ENCODE measurements around the gene TJP2.

Gene TJP2

DNA sequence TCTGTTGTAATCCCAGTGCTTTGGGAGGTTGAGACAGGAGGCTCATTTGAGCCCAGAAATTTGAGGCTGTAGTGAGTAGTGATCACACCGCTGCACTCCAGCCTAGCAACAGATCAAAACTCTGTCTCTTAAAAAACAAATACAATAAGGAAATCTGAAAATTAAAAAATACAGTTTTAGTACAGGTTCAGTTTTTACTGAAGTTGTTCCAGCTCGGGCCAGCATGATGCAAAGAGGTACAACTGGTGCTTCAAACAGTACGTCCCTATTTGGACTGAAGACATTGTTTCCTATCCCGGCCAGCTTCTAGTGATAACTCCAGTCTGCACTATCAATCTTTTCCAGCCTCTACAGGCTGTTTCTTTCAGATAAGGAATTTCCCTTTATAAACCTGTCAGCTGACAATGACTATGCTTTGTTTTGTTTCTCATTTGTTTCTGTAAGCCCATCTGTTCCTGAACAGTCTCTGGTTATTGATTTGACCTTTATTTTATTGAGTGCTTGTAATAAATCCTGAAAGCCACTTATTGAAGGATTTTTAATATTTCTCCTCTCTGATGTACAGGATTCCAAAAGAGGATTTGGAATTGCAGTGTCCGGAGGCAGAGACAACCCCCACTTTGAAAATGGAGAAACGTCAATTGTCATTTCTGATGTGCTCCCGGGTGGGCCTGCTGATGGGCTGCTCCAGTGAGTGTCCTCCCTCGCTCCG lies 41.9 kb downstream of the TJP2 start:
- H3K9me3 Mint-ChIP-seq: no peaks in the 10 kb centered on the region
- H3K36me3 Mint-ChIP-seq (ENCODE audit: low read depth): peaks cover 3% of the 10 kb centered on the region
- H3K4me3 Mint-ChIP-seq: no peak overlapping the region
- no peak overlapping the region for H3K27ac Mint-ChIP-seq
- H3K4me1 Mint-ChIP-seq (ENCODE audit: low read depth): no peaks in the 10 kb centered on the region
- H3K27me3 Mint-ChIP-seq: no peaks in the 10 kb centered on the region
- no peak for DNase-seq

GRCh38 chr9:69218166-69218565 lies 44.1 kb downstream of the TJP2 start:
- Mint-ChIP-seq H3K4me3 (no peak overlapping the region), H3K36me3 (ENCODE audit: low read depth) (peaks cover 3% of the 10 kb centered on the region), H3K4me1 (ENCODE audit: low read depth) (no peaks in the 10 kb centered on the region), H3K9me3 (no peaks in the 10 kb centered on the region), H3K27ac (no peak overlapping the region), H3K27me3 (no peaks in the 10 kb centered on the region)
- no peak for DNase-seq

- DNase-seq: no peak
- Mint-ChIP-seq H3K4me3 (no peak overlapping the region), H3K27me3 (no peaks in the 10 kb centered on the region), H3K36me3 (ENCODE audit: low read depth) (peaks cover 11% of the 10 kb centered on the region), H3K9me3 (no peaks in the 10 kb centered on the region), H3K4me1 (ENCODE audit: low read depth) (no peaks in the 10 kb centered on the region), H3K27ac (no peak overlapping the region)
Observed at GRCh38 chr9:69221036-69221435, 47.0 kb downstream of the TJP2 start.

- H3K4me1 Mint-ChIP-seq (ENCODE audit: low read depth): no peaks in the 10 kb centered on the region
- H3K4me3 Mint-ChIP-seq: no peak overlapping the region
- no peak for DNase-seq
- no peaks in the 10 kb centered on the region for H3K9me3 Mint-ChIP-seq
- H3K27me3 Mint-ChIP-seq: no peaks in the 10 kb centered on the region
- H3K36me3 Mint-ChIP-seq (ENCODE audit: low read depth): peaks cover 13% of the 10 kb centered on the region
- no peak overlapping the region for H3K27ac Mint-ChIP-seq
Observed at GRCh38 chr9:69222970-69223369, 48.9 kb downstream of the TJP2 start.

GRCh38 chr9:69223605-69224004 lies 49.5 kb downstream of the TJP2 start:
- H3K9me3 Mint-ChIP-seq: no peaks in the 10 kb centered on the region
- no peak for DNase-seq
- peaks cover 15% of the 10 kb centered on the region for H3K36me3 Mint-ChIP-seq (ENCODE audit: low read depth)
- H3K27me3 Mint-ChIP-seq: no peaks in the 10 kb centered on the region
- H3K4me3 Mint-ChIP-seq: no peak overlapping the region
- no peaks in the 10 kb centered on the region for H3K4me1 Mint-ChIP-seq (ENCODE audit: low read depth)
- no peak overlapping the region for H3K27ac Mint-ChIP-seq

DNA sequence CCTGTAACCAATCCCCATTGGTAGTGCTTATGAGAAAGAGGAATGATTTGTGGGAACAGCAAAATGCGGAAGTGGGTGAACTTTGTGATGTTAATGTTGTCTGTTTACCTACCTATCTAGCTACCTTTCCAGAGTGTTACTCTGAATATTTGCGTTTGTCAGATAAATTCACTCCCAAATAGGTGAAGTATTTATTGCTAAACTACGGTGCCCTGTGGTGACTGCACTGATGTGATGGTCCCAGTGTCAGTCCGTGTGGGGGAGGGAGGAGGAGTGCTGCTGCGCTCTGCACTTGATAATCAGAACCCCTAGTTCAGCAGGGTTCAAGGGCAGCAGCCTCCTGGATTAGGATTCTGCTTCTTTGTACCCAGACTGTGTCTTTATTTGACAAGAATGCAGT lies 55.3 kb downstream of the TJP2 start:
- H3K4me3 Mint-ChIP-seq: no peak overlapping the region
- H3K4me1 Mint-ChIP-seq (ENCODE audit: low read depth): no peaks in the 10 kb centered on the region
- no peaks in the 10 kb centered on the region for H3K9me3 Mint-ChIP-seq
- H3K27ac Mint-ChIP-seq: no peak overlapping the region
- H3K36me3 Mint-ChIP-seq (ENCODE audit: low read depth): peaks cover 15% of the 10 kb centered on the region
- DNase-seq: no peak
- H3K27me3 Mint-ChIP-seq: no peaks in the 10 kb centered on the region

GRCh38 chr9:69232135-69232534 lies 58.1 kb downstream of the TJP2 start:
- Mint-ChIP-seq H3K4me3 (no peak overlapping the region), H3K4me1 (ENCODE audit: low read depth) (no peaks in the 10 kb centered on the region), H3K27ac (no peak overlapping the region), H3K36me3 (ENCODE audit: low read depth) (peaks cover 13% of the 10 kb centered on the region), H3K9me3 (no peaks in the 10 kb centered on the region), H3K27me3 (no peaks in the 10 kb centered on the region)
- DNase-seq: no peak

DNA sequence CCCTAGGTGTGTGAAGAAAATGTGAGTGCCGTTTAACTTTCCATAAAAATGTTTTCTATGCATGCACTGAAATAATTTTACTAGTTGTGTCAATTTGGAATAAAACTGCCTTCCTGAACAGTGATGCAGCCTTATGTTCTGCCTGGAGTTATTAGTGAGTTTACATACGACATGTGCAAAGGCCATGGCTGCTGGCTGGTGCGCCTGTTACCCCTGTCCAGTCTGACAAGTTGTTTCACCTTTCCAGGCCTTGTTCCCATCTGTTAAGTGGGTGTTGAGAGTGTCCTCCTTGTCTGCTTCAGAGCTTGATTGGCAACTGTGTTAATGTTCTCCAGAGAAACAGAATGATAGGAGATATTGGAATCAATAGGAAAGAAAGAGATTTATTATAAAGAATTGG lies 60.6 kb downstream of the TJP2 start:
- no peak for DNase-seq
- no peak overlapping the region for H3K27ac Mint-ChIP-seq
- H3K9me3 Mint-ChIP-seq: no peaks in the 10 kb centered on the region
- H3K36me3 Mint-ChIP-seq (ENCODE audit: low read depth): peaks cover 21% of the 10 kb centered on the region
- no peak overlapping the region for H3K4me3 Mint-ChIP-seq
- no peaks in the 10 kb centered on the region for H3K27me3 Mint-ChIP-seq
- no peaks in the 10 kb centered on the region for H3K4me1 Mint-ChIP-seq (ENCODE audit: low read depth)

- Mint-ChIP-seq H3K4me3 (no peak overlapping the region), H3K36me3 (ENCODE audit: low read depth) (peaks cover 26% of the 10 kb centered on the region), H3K27ac (no peak overlapping the region), H3K9me3 (no peaks in the 10 kb centered on the region), H3K4me1 (ENCODE audit: low read depth) (no peaks in the 10 kb centered on the region), H3K27me3 (no peaks in the 10 kb centered on the region)
- DNase-seq: no peak
Observed at GRCh38 chr9:69236188-69236587, 62.1 kb downstream of the TJP2 start.

GRCh38 chr9:69237702-69238295 lies 63.7 kb downstream of the TJP2 start:
- Mint-ChIP-seq H3K36me3 (ENCODE audit: low read depth) (peaks cover 26% of the 10 kb centered on the region), H3K27ac (no peak overlapping the region), H3K27me3 (no peaks in the 10 kb centered on the region), H3K4me1 (ENCODE audit: low read depth) (no peaks in the 10 kb centered on the region), H3K4me3 (no peak overlapping the region), H3K9me3 (no peaks in the 10 kb centered on the region)
- DNase-seq: no peak

DNA sequence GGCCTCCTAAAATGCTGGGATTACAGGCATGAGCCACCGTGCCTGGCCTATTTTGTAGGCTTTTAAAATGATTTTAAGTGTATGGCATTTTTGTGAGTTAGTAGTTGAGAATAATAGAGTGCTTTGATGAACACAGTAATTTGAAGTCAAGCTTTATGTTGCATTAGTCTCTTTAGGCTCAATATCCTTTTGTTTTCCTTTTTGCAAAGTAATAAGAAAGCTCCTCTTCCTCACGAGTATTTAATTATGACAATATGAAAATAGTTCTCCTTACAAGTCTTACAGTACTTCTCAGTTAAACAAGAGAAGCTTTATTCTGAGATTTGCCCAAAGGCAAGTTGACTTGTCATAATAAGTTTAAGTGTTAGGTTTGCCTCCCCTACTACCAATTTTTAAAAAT lies 69.0 kb downstream of the TJP2 start:
- H3K36me3 Mint-ChIP-seq (ENCODE audit: low read depth): peaks cover 20% of the 10 kb centered on the region
- no peak overlapping the region for H3K4me3 Mint-ChIP-seq
- no peak for DNase-seq
- H3K9me3 Mint-ChIP-seq: no peaks in the 10 kb centered on the region
- no peaks in the 10 kb centered on the region for H3K27me3 Mint-ChIP-seq
- H3K4me1 Mint-ChIP-seq (ENCODE audit: low read depth): no peaks in the 10 kb centered on the region
- no peak overlapping the region for H3K27ac Mint-ChIP-seq

DNA sequence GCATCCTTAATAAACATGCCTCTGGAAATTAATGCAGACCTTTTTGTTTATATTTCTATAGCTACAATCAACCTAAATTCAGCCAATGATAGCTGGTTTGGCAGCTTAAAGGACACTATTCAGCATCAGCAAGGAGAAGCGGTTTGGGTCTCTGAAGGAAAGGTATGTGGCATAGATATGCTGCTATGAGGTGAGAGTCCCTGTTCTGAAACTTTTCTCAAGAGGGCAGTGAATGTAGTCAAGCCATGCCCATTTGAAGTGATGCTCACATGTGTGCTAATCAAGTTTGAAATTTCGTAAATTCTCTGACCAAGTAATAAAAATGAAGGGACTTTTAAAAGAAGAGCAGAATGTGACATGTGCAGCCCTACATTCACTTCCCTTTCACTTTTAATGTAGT lies 72.6 kb downstream of the TJP2 start:
- Mint-ChIP-seq H3K36me3 (ENCODE audit: low read depth) (peaks cover 9% of the 10 kb centered on the region), H3K9me3 (no peaks in the 10 kb centered on the region), H3K27me3 (no peaks in the 10 kb centered on the region), H3K27ac (no peak overlapping the region), H3K4me3 (no peak overlapping the region), H3K4me1 (ENCODE audit: low read depth) (no peaks in the 10 kb centered on the region)
- DNase-seq: no peak

DNA sequence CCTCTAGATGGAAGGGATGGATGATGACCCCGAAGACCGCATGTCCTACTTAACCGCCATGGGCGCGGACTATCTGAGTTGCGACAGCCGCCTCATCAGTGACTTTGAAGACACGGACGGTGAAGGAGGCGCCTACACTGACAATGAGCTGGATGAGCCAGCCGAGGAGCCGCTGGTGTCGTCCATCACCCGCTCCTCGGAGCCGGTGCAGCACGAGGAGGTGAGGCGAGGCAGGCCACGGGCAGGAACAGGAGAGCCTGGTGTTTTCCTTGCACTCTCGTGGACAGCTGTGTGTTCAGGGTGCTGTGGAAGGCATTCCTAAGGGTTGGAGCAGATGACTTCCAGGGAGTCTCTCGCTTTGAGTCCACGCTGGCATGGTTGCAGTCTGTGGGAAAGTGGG lies 73.9 kb downstream of the TJP2 start:
- H3K27ac Mint-ChIP-seq: no peak overlapping the region
- no peaks in the 10 kb centered on the region for H3K27me3 Mint-ChIP-seq
- DNase-seq: no peak
- no peak overlapping the region for H3K4me3 Mint-ChIP-seq
- peaks cover 9% of the 10 kb centered on the region for H3K36me3 Mint-ChIP-seq (ENCODE audit: low read depth)
- no peaks in the 10 kb centered on the region for H3K9me3 Mint-ChIP-seq
- H3K4me1 Mint-ChIP-seq (ENCODE audit: low read depth): no peaks in the 10 kb centered on the region

DNA sequence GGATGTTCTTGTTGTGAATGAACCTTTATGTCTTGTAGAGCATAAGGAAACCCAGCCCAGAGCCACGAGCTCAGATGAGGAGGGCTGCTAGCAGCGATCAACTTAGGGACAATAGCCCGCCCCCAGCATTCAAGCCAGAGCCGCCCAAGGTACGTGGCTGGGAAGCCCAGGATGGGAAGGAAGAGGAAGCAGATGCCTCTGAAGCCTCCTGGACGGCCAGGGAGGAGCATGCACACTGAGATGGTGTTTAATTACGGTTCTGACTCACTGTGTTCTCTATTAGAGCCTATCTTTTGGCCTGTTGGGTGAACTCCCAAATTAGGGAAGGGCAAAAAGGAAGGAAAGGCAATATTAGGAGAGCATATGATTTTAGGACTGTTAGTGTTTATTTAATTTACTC lies 75.3 kb downstream of the TJP2 start:
- no peak overlapping the region for H3K4me3 Mint-ChIP-seq
- peaks cover 14% of the 10 kb centered on the region for H3K36me3 Mint-ChIP-seq (ENCODE audit: low read depth)
- no peaks in the 10 kb centered on the region for H3K27me3 Mint-ChIP-seq
- no peaks in the 10 kb centered on the region for H3K4me1 Mint-ChIP-seq (ENCODE audit: low read depth)
- no peaks in the 10 kb centered on the region for H3K9me3 Mint-ChIP-seq
- H3K27ac Mint-ChIP-seq: no peak overlapping the region
- no peak for DNase-seq

- no peaks in the 10 kb centered on the region for H3K27me3 Mint-ChIP-seq
- H3K27ac Mint-ChIP-seq: no peak overlapping the region
Observed at GRCh38 chr9:69250681-69251080, 76.6 kb downstream of the TJP2 start.

GRCh38 chr9:69252436-69252835 lies 78.4 kb downstream of the TJP2 start:
- Mint-ChIP-seq H3K36me3 (ENCODE audit: low read depth) (peaks cover 7% of the 10 kb centered on the region), H3K27me3 (no peaks in the 10 kb centered on the region), H3K27ac (no peak overlapping the region), H3K4me3 (no peak overlapping the region), H3K9me3 (no peaks in the 10 kb centered on the region), H3K4me1 (ENCODE audit: low read depth) (no peaks in the 10 kb centered on the region)
- DNase-seq: no peak

More at GRCh38 chr9:69250681-69251080, 76.6 kb downstream of the TJP2 start:
- DNase-seq: no peak
- H3K4me3 Mint-ChIP-seq: no peak overlapping the region
- H3K4me1 Mint-ChIP-seq (ENCODE audit: low read depth): no peaks in the 10 kb centered on the region
- no peaks in the 10 kb centered on the region for H3K9me3 Mint-ChIP-seq
- peaks cover 14% of the 10 kb centered on the region for H3K36me3 Mint-ChIP-seq (ENCODE audit: low read depth)

Measured in activated T-cell treated with anti-CD3 and anti-CD28 coated beads, Interleukin-2, amount 50 U/mL, for 24 hours (primary cell).